AML-193 (cell line): ENCODE results near the gene AURKAIP1.
"Not testable (repeated sequence)": the region's sequence is repeated elsewhere in the genome, so short reads cannot be mapped to it uniquely, and the experiment has no call there.

Experiments used
- DNase-seq, 2 experiments: peaks; one replicate each; lab custom pipeline; 2025; lab: John Stamatoyannopoulos, UW

The AURKAIP1 gene

GRCh38 chr1:1406821-1407635 is 32.0 kb upstream of the AURKAIP1 start, which contains the start of gene MRPL20:
Gene MRPL20 (minus strand): TSS chr1:1407293. CDS start chr1:1407217, 76 bp downstream.
- DNase-seq = peak; percentile 82 to 91

GRCh38 chr1:1406101-1406820 is 31.3 kb upstream of the AURKAIP1 start:
- DNase-seq = no peak

- DNase-seq = no peak
These were observed 28.6 kb upstream of the AURKAIP1 start for GRCh38 chr1:1403653-1404052.

- DNase-seq = not testable (repeated sequence)
These were observed 27.9 kb upstream of the AURKAIP1 start for GRCh38 chr1:1402901-1403392.

- DNase-seq = peak; percentile 42 to 43
These were observed 27.3 kb upstream of the AURKAIP1 start for GRCh38 chr1:1402072-1402900.

GRCh38 chr1:1401457-1402010 is 26.5 kb upstream of the AURKAIP1 start:
- no peak for DNase-seq

- DNase-seq = no peak
These were observed 25.8 kb upstream of the AURKAIP1 start for GRCh38 chr1:1400576-1401456.

- no peak for DNase-seq
These were observed 25.0 kb upstream of the AURKAIP1 start for GRCh38 chr1:1399872-1400575.

- DNase-seq = peak; percentile 94 to 95
These were observed 24.3 kb upstream of the AURKAIP1 start, which contains the start of gene CCNL2 for GRCh38 chr1:1399187-1399871. Gene CCNL2 (minus strand): TSS chr1:1399335. CDS start chr1:1399306, 29 bp downstream.

GRCh38 chr1:1398677-1399186 is 23.7 kb upstream of the AURKAIP1 start:
- no peak for DNase-seq

GRCh38 chr1:1397839-1398523 is 23.0 kb upstream of the AURKAIP1 start:
- peak in 1 of 2 experiments; percentile 3 for DNase-seq

GRCh38 chr1:1395166-1395565 is 20.2 kb upstream of the AURKAIP1 start:
- DNase-seq = no peak

- no peak for DNase-seq
These were observed 19.1 kb upstream of the AURKAIP1 start for GRCh38 chr1:1394116-1394515.

- DNase-seq = no peak
These were observed 18.4 kb upstream of the AURKAIP1 start for GRCh38 chr1:1393428-1393827.

GRCh38 chr1:1393014-1393413 is 18.0 kb upstream of the AURKAIP1 start:
- DNase-seq = no peak

GRCh38 chr1:1391225-1391624 is 16.2 kb upstream of the AURKAIP1 start:
- DNase-seq = no peak

GRCh38 chr1:1390675-1391074 is 15.7 kb upstream of the AURKAIP1 start:
- no peak for DNase-seq

- no peak for DNase-seq
These were observed 13.1 kb upstream of the AURKAIP1 start for GRCh38 chr1:1388078-1388472.
